Measurements from ENCODE around the gene TRIM14.

The TRIM14 gene

GRCh38 chr9:98057138-98057799 is 61.8 kb downstream of the TRIM14 start:
- Histone ChIP-seq H3K4me3 (ENCODE audit: low read depth, low read length) (peak overlapping the region; percentile 61), H3K36me3 (peaks cover 22% of the 10 kb centered on the region), H3K27me3 (ENCODE audit: insufficient read depth, low read depth, severe bottlenecking) (no peaks in the 10 kb centered on the region), H3K9me3 (ENCODE audit: severe bottlenecking) (no peaks in the 10 kb centered on the region), H3K27ac (peak overlapping the region; percentile 71)
- TF ChIP-seq, protein P1, sequence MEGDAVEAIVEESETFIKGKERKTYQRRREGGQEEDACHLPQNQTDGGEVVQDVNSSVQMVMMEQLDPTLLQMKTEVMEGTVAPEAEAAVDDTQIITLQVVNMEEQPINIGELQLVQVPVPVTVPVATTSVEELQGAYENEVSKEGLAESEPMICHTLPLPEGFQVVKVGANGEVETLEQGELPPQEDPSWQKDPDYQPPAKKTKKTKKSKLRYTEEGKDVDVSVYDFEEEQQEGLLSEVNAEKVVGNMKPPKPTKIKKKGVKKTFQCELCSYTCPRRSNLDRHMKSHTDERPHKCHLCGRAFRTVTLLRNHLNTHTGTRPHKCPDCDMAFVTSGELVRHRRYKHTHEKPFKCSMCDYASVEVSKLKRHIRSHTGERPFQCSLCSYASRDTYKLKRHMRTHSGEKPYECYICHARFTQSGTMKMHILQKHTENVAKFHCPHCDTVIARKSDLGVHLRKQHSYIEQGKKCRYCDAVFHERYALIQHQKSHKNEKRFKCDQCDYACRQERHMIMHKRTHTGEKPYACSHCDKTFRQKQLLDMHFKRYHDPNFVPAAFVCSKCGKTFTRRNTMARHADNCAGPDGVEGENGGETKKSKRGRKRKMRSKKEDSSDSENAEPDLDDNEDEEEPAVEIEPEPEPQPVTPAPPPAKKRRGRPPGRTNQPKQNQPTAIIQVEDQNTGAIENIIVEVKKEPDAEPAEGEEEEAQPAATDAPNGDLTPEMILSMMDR (IDR thresholded peaks at IDR 0.05; ENCODE audit: low read depth, low read length), result no peak
- no peak for DNase-seq

DNA sequence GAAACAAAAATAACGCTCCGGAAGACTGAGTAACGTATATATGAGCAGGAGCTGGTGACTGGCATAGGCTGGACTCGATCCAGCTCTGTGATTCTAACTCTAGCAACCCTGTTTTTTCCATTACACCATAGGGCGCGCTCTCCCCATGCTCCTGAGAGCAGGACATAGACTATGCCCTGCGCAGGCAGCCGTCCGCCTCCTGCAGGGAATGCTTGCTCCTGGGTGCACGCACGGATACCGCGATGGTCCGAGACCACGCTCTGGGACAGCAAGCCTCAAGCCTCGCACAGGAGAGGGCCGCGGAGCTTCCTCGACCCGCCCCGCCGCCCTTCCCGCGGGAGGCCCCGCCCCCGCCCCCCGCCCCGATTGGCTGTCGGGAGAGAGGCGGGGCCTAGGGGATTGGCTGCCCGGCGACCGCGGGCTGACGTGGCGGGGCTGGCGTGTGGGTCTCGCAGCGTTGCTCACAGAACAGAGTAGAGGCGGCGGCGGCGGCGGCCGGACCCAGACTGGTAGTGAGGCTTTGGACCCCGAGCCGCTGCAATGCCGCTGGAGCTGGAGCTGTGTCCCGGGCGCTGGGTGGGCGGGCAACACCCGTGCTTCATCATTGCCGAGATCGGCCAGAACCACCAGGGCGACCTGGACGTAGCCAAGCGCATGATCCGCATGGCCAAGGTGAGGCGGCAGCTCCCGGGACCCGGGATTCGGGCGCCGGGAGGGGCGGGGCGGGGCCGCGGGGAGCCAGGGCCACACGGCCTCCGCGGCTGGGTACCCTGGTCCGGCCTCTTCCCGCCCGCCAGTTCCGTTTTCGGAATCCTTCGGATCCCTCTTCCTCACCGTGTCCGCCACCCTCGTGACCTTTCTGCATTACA is 62.5 kb downstream of the TRIM14 start, which contains the start of gene NANS:
TSS of gene NANS (plus strand) at position 464 of the 869 bp plus-strand sequence. CDS start at position 541, 77 bp downstream.
- TF ChIP-seq, protein P1 (IDR thresholded peaks at IDR 0.05; ENCODE audit: low read depth, low read length), result peak; percentile 31
- no peaks in the 10 kb centered on the region for H3K9me3 ChIP-seq (ENCODE audit: severe bottlenecking)
- no peaks in the 10 kb centered on the region for H3K27me3 ChIP-seq (ENCODE audit: insufficient read depth, low read depth, severe bottlenecking)
- H3K36me3 ChIP-seq, result peaks cover 15% of the 10 kb centered on the region
- peak within 1 kb of the TSS; percentile 77 for H3K27ac ChIP-seq
- H3K4me3 ChIP-seq (ENCODE audit: low read depth, low read length), result peak within 1 kb of the TSS; percentile 61
- DNase-seq, result peak; percentile 98

DNA sequence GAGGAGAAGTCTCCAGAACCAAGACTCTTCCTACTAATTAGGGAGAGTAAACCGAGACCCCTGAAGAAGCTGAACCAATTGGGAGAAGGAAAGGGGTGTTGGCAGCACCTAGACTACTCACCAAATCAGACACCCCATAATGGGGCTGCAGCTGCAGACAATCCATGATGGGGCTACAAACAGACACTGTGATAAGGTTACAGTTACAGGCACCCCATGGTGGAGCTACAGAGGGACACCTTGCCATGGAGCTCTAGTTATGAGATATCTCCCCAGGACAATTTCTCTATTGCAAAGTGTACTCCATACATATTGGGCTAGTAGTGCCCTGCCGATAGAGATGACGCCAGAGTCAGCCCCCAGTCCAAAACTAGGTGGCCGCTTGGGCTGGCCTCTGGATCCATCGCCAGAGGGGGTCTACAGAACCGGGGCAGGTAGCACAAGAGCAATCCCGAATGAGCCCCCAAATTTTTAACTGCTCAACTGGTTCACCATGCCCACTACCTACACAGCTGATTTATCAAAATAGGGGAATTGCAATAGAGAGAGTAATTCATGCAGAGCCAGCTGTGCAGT is 64.6 kb downstream of the TRIM14 start:
- H3K27ac ChIP-seq, result no peak overlapping the region
- no peaks in the 10 kb centered on the region for H3K27me3 ChIP-seq (ENCODE audit: insufficient read depth, low read depth, severe bottlenecking)
- no peak for DNase-seq
- no peaks in the 10 kb centered on the region for H3K9me3 ChIP-seq (ENCODE audit: severe bottlenecking)
- no peak overlapping the region for H3K4me3 ChIP-seq (ENCODE audit: low read depth, low read length)
- TF ChIP-seq, protein P1 (IDR thresholded peaks at IDR 0.05; ENCODE audit: low read depth, low read length), result no peak
- peaks cover 5% of the 10 kb centered on the region for H3K36me3 ChIP-seq

DNA sequence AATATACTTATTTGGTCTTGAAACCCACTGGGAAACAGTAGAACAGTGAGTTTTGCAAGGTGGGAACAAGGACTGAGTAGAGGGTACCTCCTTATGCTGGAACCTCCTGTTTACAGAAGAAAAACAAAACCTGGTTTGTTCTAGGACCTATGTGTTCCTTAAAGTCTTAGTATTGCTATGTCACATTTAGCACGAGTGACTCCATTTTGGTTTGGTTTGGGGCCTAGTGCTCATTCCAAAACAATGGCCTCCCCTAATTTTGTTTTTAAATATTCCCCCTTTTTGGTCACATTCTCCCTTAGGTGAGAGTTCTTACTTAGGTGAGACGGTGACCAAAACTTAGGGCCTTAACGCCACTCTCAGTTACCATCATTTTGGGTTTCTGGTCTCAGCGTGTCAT is 68.7 kb downstream of the TRIM14 start:
- H3K9me3 ChIP-seq (ENCODE audit: severe bottlenecking), result no peaks in the 10 kb centered on the region
- TF ChIP-seq, protein P1 (IDR thresholded peaks at IDR 0.05; ENCODE audit: low read depth, low read length), result no peak
- DNase-seq, result no peak
- H3K36me3 ChIP-seq, result no peaks in the 10 kb centered on the region
- no peak overlapping the region for H3K27ac ChIP-seq
- H3K4me3 ChIP-seq (ENCODE audit: low read depth, low read length), result no peak overlapping the region
- no peaks in the 10 kb centered on the region for H3K27me3 ChIP-seq (ENCODE audit: insufficient read depth, low read depth, severe bottlenecking)

- Histone ChIP-seq H3K27ac (no peak overlapping the region), H3K36me3 (no peaks in the 10 kb centered on the region)
- TF ChIP-seq, protein P1 (IDR thresholded peaks at IDR 0.05; ENCODE audit: low read depth, low read length), result no peak
Measured at GRCh38 chr9:98049288-98050072, 69.5 kb downstream of the TRIM14 start.

More at GRCh38 chr9:98049288-98050072, 69.5 kb downstream of the TRIM14 start:
- no peak for DNase-seq
- Histone ChIP-seq H3K9me3 (ENCODE audit: severe bottlenecking) (peaks cover 3% of the 10 kb centered on the region), H3K4me3 (ENCODE audit: low read depth, low read length) (no peak overlapping the region), H3K27me3 (ENCODE audit: insufficient read depth, low read depth, severe bottlenecking) (no peaks in the 10 kb centered on the region)

Measured in WERI-Rb-1 (cell line).